HepG2 (cell line): ENCODE results near the gene SALL2. TPM values are rescaled to one million over a fixed set of nuclear protein-coding genes. Genes with fewer than 3 reads are reported as not detected.

Experiments used
- ATF7 ChIP-seq, 2 experiments: fragments of 450-650 bp in 1 of 2; sonication (generic) in 1 of 2; formaldehyde crosslinking in 1 of 2; IDR thresholded peaks; 2 replicates each; pipeline versions ENCODE4 v1.4.0 to v1.6.1; 2016 to 2020; ENCODE audit warnings: antibody characterized with exemption in 1 of 2, mild to moderate bottlenecking in 1 of 2, missing genetic modification reagents in 1 of 2
- FIP1L1 ChIP-seq: fragments of 200-400 bp; formaldehyde crosslinking; IDR thresholded peaks from 2 replicates; pipeline ENCODE4 v1.6.1; 2018; ENCODE audit warnings: low read depth, mild to moderate bottlenecking, low read length, moderate library complexity, borderline replicate concordance; ENCODE audit not compliant: insufficient read depth
- HNRNPK ChIP-seq: fragments of 200-400 bp; formaldehyde crosslinking; IDR thresholded peaks from 2 replicates; pipeline ENCODE4 v1.6.1; 2018; ENCODE audit warnings: low read length, low read depth, moderate library complexity, mild to moderate bottlenecking; ENCODE audit not compliant: poor library complexity, severe bottlenecking
- MED13 ChIP-seq: sonication (generic); formaldehyde crosslinking; IDR thresholded peaks from 2 replicates; pipeline ENCODE4 v1.5.0; 2020; ENCODE audit warnings: missing genetic modification reagents
- NFKB2 ChIP-seq: sonication (generic); formaldehyde crosslinking; IDR thresholded peaks from 2 replicates; pipeline ENCODE4 v1.4.0; 2020; ENCODE audit warnings: missing genetic modification reagents, borderline replicate concordance
- POLR2AphosphoS2 ChIP-seq: IDR thresholded peaks from 2 replicates; pipeline ENCODE4 v1.6.1; 2011; ENCODE audit warnings: low read depth, low read length, improper control_type of control experiment
- TFAP4 ChIP-seq: sonication (generic); IDR thresholded peaks from 2 replicates; pipeline ENCODE4 v1.6.1; 2016; ENCODE audit warnings: low read depth, borderline replicate concordance
- ZFP36 ChIP-seq: fragments of 150-350 bp; IDR thresholded peaks from 2 replicates; pipeline ENCODE4 v1.6.1; 2018; ENCODE audit warnings: borderline replicate concordance, low read length, low read depth; ENCODE audit not compliant: partially characterized antibody
- ZFP36L1 ChIP-seq: sonication (generic); formaldehyde crosslinking; IDR thresholded peaks from 2 replicates; pipeline ENCODE4 v1.8.0; 2022; ENCODE audit warnings: mild to moderate bottlenecking, missing genetic modification reagents, moderate library complexity
- ZNF121 ChIP-seq: sonication (generic); formaldehyde crosslinking; IDR thresholded peaks from 2 replicates; pipeline ENCODE4 v1.5.0; 2020; ENCODE audit warnings: mild to moderate bottlenecking, missing genetic modification reagents
- ZNF280D ChIP-seq: sonication (generic); formaldehyde crosslinking; IDR thresholded peaks from 2 replicates; pipeline ENCODE4 v1.5.1; 2020; ENCODE audit warnings: mild to moderate bottlenecking, missing genetic modification reagents
- ZNF510 ChIP-seq: sonication (generic); formaldehyde crosslinking; IDR thresholded peaks from 2 replicates; pipeline ENCODE4 v1.4.0; 2020; ENCODE audit warnings: low read depth, mild to moderate bottlenecking, missing genetic modification reagents
- ZNF598 ChIP-seq: sonication (generic); formaldehyde crosslinking; IDR thresholded peaks from 2 replicates; pipeline ENCODE4 v1.5.1; 2020; ENCODE audit warnings: mild to moderate bottlenecking, missing genetic modification reagents, borderline replicate concordance
- ZNF652 ChIP-seq: IDR thresholded peaks from 2 replicates; pipeline ENCODE4 v1.6.1; 2016; ENCODE audit warnings: low read depth, borderline replicate concordance
- ZNF7 ChIP-seq: IDR thresholded peaks from 2 replicates; pipeline ENCODE4 v1.6.1; 2016; ENCODE audit warnings: missing biosample characterization, missing genetic modification reagents
- ZNF75D ChIP-seq: sonication (generic); formaldehyde crosslinking; IDR thresholded peaks from 2 replicates; pipeline ENCODE4 v1.8.1; 2023; ENCODE audit warnings: missing genetic modification reagents, mild to moderate bottlenecking, borderline replicate concordance
- ZNF772 ChIP-seq: sonication (generic); formaldehyde crosslinking; IDR thresholded peaks from 2 replicates; pipeline ENCODE4 v1.5.0; 2020; ENCODE audit warnings: mild to moderate bottlenecking, missing genetic modification reagents
- ZSCAN20 ChIP-seq: sonication (generic); formaldehyde crosslinking; IDR thresholded peaks from 2 replicates; pipeline ENCODE4 v1.4.0; 2020; ENCODE audit warnings: missing genetic modification reagents, mild to moderate bottlenecking, borderline replicate concordance
- polyA plus RNA-seq, 8 experiments: library from polyadenylated mRNA; depleted of rRNA in 3 of 8; stranded (reverse) in 7 of 8; unstranded in 1 of 8; fragments of >200 nt; fragmentation: Illumina TruSeq in 4 of 8; extraction: Trizol in 4 of 8; gene quantifications; 2 replicates each; pipeline versions ENCODE4 v1.2.1 to v1.2.3, GENCODE V29; 2011 to 2016; ENCODE audit warnings: low read depth in 4 of 8, missing spikeins in 1 of 8, mixed read lengths in 1 of 8; ENCODE audit not compliant: insufficient read depth in 1 of 8
- total RNA-seq, 5 experiments: library from RNA; depleted of rRNA; stranded (reverse); fragments of >200 nt; fragmentation: Illumina TruSeq; extraction: Trizol; gene quantifications; 2 replicates each; pipeline ENCODE4 v1.2.3, GENCODE V29; 2016; ENCODE audit warnings: low read depth in 1 of 5
- TF ChIP-seq, protein P1 (sequence below): sonication (generic); formaldehyde crosslinking; IDR thresholded peaks from 2 replicates; pipeline ENCODE4 v1.4.0; 2020; ENCODE audit warnings: missing genetic modification reagents, mild to moderate bottlenecking, borderline replicate concordance
- TF ChIP-seq, protein P2 (sequence below): sonication (generic); formaldehyde crosslinking; IDR thresholded peaks from 2 replicates; pipeline ENCODE4 v1.9.0; 2021; ENCODE audit warnings: missing genetic modification reagents, mild to moderate bottlenecking, borderline replicate concordance

Gene SALL2
- total and polyA plus RNA-seq, 2 of the 13 experiments (the other 11 are each of a cell fraction or from before 2014, with no cell fraction given): 4.9 to 5.8 TPM

GRCh38 chr14:21528381-21529348 is 2.5 kb upstream of the SALL2 start (continued):
- no peak for TF ChIP-seq ZNF510 (CRISPR knock-in tag)
- no peak for TF ChIP-seq ZNF280D (CRISPR knock-in tag)
- no peak for TF ChIP-seq FIP1L1
- no peak for TF ChIP-seq POLR2AphosphoS2
- TF ChIP-seq MED13 (CRISPR knock-in tag): no peak
- TF ChIP-seq ZNF652 (CRISPR knock-in tag): no peak
- no peak for TF ChIP-seq ZNF598
- 0 out of 2 replicates have a peak, but pooled peaks have one; percentile 49 for TF ChIP-seq ZSCAN20 (CRISPR knock-in tag)
- TF ChIP-seq, protein P1, sequence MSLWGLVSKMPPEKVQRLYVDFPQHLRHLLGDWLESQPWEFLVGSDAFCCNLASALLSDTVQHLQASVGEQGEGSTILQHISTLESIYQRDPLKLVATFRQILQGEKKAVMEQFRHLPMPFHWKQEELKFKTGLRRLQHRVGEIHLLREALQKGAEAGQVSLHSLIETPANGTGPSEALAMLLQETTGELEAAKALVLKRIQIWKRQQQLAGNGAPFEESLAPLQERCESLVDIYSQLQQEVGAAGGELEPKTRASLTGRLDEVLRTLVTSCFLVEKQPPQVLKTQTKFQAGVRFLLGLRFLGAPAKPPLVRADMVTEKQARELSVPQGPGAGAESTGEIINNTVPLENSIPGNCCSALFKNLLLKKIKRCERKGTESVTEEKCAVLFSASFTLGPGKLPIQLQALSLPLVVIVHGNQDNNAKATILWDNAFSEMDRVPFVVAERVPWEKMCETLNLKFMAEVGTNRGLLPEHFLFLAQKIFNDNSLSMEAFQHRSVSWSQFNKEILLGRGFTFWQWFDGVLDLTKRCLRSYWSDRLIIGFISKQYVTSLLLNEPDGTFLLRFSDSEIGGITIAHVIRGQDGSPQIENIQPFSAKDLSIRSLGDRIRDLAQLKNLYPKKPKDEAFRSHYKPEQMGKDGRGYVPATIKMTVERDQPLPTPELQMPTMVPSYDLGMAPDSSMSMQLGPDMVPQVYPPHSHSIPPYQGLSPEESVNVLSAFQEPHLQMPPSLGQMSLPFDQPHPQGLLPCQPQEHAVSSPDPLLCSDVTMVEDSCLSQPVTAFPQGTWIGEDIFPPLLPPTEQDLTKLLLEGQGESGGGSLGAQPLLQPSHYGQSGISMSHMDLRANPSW (CRISPR knock-in tag): no peak
- no peak for TF ChIP-seq NFKB2
- TF ChIP-seq ATF7 (IDR thresholded peaks at IDR 0.05): peak; percentile 67
- TF ChIP-seq ATF7 (CRISPR knock-in tag; IDR thresholded peaks at IDR 0.05): peak; percentile 88; the same call in 1 of the 2 replicates
- 0 out of 2 replicates have a peak, but pooled peaks have one; percentile 46 for TF ChIP-seq ZNF121 (CRISPR knock-in tag)
- TF ChIP-seq, protein P2, sequence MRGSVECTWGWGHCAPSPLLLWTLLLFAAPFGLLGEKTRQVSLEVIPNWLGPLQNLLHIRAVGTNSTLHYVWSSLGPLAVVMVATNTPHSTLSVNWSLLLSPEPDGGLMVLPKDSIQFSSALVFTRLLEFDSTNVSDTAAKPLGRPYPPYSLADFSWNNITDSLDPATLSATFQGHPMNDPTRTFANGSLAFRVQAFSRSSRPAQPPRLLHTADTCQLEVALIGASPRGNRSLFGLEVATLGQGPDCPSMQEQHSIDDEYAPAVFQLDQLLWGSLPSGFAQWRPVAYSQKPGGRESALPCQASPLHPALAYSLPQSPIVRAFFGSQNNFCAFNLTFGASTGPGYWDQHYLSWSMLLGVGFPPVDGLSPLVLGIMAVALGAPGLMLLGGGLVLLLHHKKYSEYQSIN (CRISPR knock-in tag): no peak
- peak; percentile 88; the same call in 1 of the 2 replicates for TF ChIP-seq ZFP36L1
- TF ChIP-seq ZNF7 (CRISPR knock-in tag): no peak
- no peak; the same call in 1 of the 2 replicates for TF ChIP-seq TFAP4
- no peak for TF ChIP-seq ZFP36
- TF ChIP-seq HNRNPK: no peak
- TF ChIP-seq ZNF772 (CRISPR knock-in tag): peak; percentile 32; the same call in 1 of the 2 replicates
- TF ChIP-seq ZNF75D (CRISPR knock-in tag): no peak
